ENCODE data around the gene RNF182.

The RNF182 gene

DNA sequence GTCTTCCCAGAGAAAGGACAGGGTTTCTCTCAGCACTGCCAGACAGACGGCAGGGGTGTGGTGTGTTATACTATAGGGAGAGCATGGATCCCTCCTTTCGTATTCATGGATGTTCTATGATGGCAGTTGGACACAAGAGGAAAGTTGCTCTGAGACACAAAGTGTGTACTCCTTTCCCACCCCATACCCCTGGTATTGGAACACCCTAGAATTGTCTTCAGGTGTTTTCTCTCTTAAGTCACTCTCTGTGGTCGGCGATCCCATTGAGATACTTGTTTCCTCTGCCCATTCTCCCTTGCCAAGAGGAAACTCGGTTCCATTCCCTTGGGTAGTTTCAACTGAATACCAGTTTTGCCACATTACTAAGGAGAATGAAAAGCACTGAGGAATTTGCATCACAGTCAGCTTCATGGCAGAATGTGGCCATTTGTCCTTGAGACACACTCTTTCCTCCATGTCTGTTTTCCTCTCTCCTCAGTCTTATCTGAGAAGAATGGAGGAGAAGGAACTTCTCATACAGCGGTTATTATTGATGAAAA, 53.4 kb downstream of the RNF182 start:
- TF ChIP-seq, protein P1, sequence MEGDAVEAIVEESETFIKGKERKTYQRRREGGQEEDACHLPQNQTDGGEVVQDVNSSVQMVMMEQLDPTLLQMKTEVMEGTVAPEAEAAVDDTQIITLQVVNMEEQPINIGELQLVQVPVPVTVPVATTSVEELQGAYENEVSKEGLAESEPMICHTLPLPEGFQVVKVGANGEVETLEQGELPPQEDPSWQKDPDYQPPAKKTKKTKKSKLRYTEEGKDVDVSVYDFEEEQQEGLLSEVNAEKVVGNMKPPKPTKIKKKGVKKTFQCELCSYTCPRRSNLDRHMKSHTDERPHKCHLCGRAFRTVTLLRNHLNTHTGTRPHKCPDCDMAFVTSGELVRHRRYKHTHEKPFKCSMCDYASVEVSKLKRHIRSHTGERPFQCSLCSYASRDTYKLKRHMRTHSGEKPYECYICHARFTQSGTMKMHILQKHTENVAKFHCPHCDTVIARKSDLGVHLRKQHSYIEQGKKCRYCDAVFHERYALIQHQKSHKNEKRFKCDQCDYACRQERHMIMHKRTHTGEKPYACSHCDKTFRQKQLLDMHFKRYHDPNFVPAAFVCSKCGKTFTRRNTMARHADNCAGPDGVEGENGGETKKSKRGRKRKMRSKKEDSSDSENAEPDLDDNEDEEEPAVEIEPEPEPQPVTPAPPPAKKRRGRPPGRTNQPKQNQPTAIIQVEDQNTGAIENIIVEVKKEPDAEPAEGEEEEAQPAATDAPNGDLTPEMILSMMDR (IDR thresholded peaks at IDR 0.05; ENCODE audit: borderline replicate concordance, control extremely low read depth, extremely low read depth, insufficient read depth, missing control alignments) = no peak
- DNase-seq (ENCODE audit: low spot score) = no peak
- in situ Hi-C loops (cut with MboI; ENCODE audit: low sequenced_read_pairs, unreplicated experiment) = no loop called here

DNA sequence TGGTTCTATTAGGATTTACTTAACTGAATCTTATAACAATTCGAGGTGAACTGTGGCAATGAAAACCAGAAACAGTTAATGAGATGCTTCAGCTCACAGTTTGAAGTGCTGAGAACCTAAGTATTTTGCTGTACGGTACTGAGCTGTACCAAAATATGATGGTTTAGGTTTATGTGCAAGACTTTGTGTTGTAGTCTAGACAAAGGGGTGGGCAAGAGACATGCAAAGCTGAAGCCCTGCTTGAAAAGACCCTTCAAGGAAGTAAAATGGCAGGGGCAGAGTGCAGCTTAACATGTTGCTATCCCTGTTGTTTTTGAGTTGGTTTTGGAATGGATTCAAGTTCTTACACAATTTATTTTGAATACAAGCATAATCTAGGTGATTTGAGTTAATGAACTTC, 54.0 kb downstream of the RNF182 start:
- no peak for DNase-seq (ENCODE audit: low spot score)
- TF ChIP-seq, protein P1 (IDR thresholded peaks at IDR 0.05; ENCODE audit: borderline replicate concordance, control extremely low read depth, extremely low read depth, insufficient read depth, missing control alignments) = no peak
- in situ Hi-C loops (cut with MboI; ENCODE audit: low sequenced_read_pairs, unreplicated experiment) = no loop called here

DNA sequence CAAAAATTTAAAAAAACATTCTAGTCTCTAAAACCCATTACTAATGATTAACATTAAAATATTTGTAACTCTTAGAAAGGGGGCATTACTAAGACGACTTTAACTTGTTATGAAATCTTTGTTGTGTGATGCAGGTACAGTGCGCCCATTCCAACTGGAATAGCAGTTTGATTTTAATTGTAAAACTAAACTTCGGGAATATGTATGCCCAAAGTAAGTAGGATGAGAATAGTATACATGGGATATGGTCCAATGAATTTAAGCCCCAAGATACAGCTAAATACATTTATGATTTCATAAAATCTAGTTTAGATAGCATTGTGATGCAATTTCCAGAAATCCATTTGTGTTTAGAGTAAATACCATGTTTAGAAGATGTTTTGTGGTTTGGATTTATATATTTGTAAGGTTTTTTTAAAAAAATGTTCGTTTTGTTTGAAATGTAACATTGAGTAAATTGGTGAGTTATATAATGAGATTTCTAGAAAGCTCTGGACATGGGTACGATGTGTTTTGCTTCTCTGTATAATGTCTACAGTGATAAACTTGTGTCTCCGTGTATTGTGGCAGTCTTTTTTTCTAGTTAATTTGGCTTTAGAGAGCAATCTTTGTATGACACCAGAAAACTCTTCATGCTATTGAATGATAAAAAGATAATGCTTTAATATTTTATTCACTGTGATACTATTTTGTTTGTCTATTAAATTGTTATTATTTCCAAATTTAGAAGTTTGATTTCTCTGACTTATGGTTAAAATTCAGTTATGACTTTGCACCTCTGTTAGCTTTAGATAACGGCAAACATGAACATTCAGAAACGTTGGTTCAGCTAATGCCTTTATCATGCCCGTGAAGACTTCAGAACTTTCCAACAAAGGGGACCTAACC, 54.8 kb downstream of the RNF182 start:
- in situ Hi-C loops (cut with MboI; ENCODE audit: low sequenced_read_pairs, unreplicated experiment) = no loop called here
- TF ChIP-seq, protein P1 (IDR thresholded peaks at IDR 0.05; ENCODE audit: borderline replicate concordance, control extremely low read depth, extremely low read depth, insufficient read depth, missing control alignments) = no peak
- DNase-seq (ENCODE audit: low spot score) = no peak

DNA sequence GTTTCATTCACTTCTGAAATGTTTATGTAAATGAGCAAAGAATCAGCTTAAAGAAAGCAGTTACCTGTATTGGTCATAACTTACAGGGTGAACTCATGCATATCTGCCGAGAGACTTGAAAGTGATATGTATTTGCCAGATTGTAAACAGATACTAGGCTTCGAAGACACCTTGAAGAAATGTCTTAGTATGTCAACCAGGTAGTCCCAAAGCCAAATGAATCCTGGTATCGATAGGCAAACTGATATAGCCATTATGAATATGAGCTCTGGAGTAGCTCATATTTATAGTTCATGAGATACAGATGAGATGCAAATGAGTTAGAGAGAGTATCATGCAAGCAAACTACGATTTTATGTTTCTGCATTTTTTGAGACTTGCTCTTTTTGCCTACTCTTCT, 55.8 kb downstream of the RNF182 start:
- DNase-seq (ENCODE audit: low spot score) = no peak
- in situ Hi-C loops (cut with MboI; ENCODE audit: low sequenced_read_pairs, unreplicated experiment) = no loop called here
- TF ChIP-seq, protein P1 (IDR thresholded peaks at IDR 0.05; ENCODE audit: borderline replicate concordance, control extremely low read depth, extremely low read depth, insufficient read depth, missing control alignments) = no peak

DNA sequence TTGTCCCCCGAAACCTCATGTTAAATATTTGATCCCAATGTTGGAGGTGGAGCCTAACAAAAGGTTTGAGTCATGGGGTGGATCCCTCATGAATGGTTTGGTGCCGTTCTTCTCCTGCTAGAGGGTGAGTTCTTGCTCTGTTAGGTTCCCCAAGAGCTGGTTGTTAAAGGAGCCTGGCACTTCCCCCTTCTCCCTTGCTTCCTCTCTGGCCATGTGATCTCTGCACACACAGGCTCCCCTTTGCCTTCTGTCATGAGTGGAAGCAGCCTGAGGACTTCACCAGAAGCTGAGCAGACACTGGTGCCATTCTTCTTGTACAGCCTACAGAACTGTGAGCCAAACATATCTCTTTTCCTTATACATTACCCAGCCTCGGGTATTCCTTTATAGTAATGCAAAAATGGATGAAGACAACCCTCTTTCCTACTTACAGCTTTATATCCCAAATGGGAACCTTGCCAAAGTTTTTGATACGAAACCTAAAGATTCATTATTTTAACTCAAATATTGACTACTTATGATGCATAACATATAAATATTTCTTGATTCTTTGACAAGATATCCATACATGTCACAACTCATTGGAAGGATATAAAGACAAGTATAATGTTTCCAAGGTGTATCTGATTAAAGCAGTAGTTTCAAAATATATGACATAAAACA, 61.0 kb downstream of the RNF182 start:
- in situ Hi-C loops (cut with MboI; ENCODE audit: low sequenced_read_pairs, unreplicated experiment) = no loop called here
- no peak for DNase-seq (ENCODE audit: low spot score)
- TF ChIP-seq, protein P1 (IDR thresholded peaks at IDR 0.05; ENCODE audit: borderline replicate concordance, control extremely low read depth, extremely low read depth, insufficient read depth, missing control alignments) = no peak

DNA sequence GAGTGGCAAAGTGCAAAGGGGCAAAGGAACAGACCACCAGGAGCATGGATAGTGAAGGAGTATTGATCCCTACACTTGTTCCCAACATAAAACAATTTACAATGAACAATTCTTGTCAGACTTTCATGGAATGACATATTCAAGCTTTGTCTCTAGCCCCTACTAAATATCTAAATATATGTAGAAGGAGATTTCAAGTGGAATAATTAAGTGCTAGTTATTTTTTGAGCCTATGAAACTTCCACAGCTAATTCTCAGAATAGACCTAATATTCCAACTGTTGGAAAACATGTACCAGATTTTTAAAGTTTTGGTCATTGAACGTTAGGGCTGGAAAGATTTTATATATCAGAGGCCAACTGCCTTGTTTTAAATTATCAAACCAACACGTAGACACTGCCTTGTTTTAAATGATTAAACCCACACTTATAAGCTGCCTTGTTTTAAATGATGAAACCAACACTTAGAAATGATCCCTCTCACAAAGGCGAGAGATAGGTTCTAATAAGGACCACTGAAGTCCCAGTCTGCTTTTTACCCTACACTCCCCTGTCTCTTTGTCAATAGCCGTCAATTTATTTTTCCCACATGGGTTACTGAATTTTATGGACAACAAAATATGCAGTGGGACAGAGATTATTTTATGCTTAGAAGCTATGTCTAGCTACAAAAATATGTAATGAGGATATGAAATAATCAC, 62.1 kb downstream of the RNF182 start:
- no peak for DNase-seq (ENCODE audit: low spot score)
- TF ChIP-seq, protein P1 (IDR thresholded peaks at IDR 0.05; ENCODE audit: borderline replicate concordance, control extremely low read depth, extremely low read depth, insufficient read depth, missing control alignments) = no peak
- in situ Hi-C loops (cut with MboI; ENCODE audit: low sequenced_read_pairs, unreplicated experiment) = no loop called here
